ENCODE measurements around the gene SRCAP. TPM values are rescaled to one million over a fixed set of nuclear protein-coding genes. Genes with fewer than 3 reads are reported as not detected.

Gene SRCAP
- total and polyA plus RNA-seq, 2 of the 8 experiments (the other 6 are each of a cell fraction or from before 2014, with no cell fraction given): 5.5 to 54.3 TPM

- 88% methylated on average over 10 of the region's 10 CpGs; no CpG with 5 or more reads in 1 of the 2 experiments for WGBS, 2 experiments (ENCODE audit: extremely low coverage in 1 of 2, insufficient coverage in 1 of 2, insufficient read length in 1 of 2, insufficient replicate concordance in 2 of 2, low coverage in 1 of 2, low lambda C conversion rate in 2 of 2, missing lambda C conversion rate in 1 of 2)
- no peak overlapping the region for H4K91ac ChIP-seq (replicated peaks; ENCODE audit: insufficient read length, low read length)
- H3K79me1 ChIP-seq (ENCODE audit: low read depth, low read length): peaks cover 8% of the 10 kb centered on the region; the same call in 1 of the 2 replicates
- H3K36me3 ChIP-seq (ENCODE audit: control insufficient read depth in 2 of 4, insufficient read depth in 4 of 4, low read length in 3 of 4): peaks cover 27 to 58% (median 57%) of the 10 kb centered on the region in 4 experiments
- no peak overlapping the region for H3K4me2 ChIP-seq (ENCODE audit: insufficient read depth in 1 of 2, low read depth in 2 of 2, low read length in 2 of 2)
- peaks cover 0 to 27% of the 10 kb centered on the region in 2 experiments; a peak in 3 of 4 replicates for H3K79me2 ChIP-seq (ENCODE audit: control insufficient read depth in 1 of 2, insufficient read depth in 2 of 2, low read length in 2 of 2)
- FAIRE-seq: no peak
- peaks cover 0 to 4% (median 3%) of the 10 kb centered on the region in 4 experiments; a peak in 5 of 7 replicates for H3K4me1 ChIP-seq (replicated peaks in 1 of 4; ENCODE audit: control insufficient read depth in 3 of 4, insufficient read depth in 4 of 4, low read length in 3 of 4)
- no peak overlapping the region for H3K14ac ChIP-seq (ENCODE audit: insufficient read length)
- no peak overlapping the region for H3K9ac ChIP-seq (replicated peaks in 1 of 4; ENCODE audit: extremely low read depth in 1 of 4, low read depth in 3 of 4, low read length in 3 of 4)
- no peak for DNase-seq (ENCODE audit: low read depth in 1 of 2, low spot score in 2 of 2)
- peaks cover 3% of the 10 kb centered on the region for H3K23me2 ChIP-seq (ENCODE audit: low read depth, low read length)
- H2BK120ac ChIP-seq (replicated peaks; ENCODE audit: low read depth, low read length): no peak overlapping the region
- no peaks in the 10 kb centered on the region for H3K9me3 ChIP-seq (ENCODE audit: insufficient read depth in 2 of 2, low read depth in 1 of 2, low read length in 1 of 2)
- no peak overlapping the region for H2BK15ac ChIP-seq (ENCODE audit: low read length)
- H4K8ac ChIP-seq (ENCODE audit: extremely low read depth, insufficient read depth, low read length): peak overlapping the region; percentile 41; the same call in 1 of the 2 replicates
- no peak overlapping the region for H3K27ac ChIP-seq (ENCODE audit: low read depth, low read length)
- TF ChIP-seq EZH2 (IDR thresholded peaks at IDR 0.05; ENCODE audit: low read depth, low read length, severe bottlenecking) (no peak), CEBPB (IDR thresholded peaks at IDR 0.05; ENCODE audit: low read depth, low read length) (no peak), RFX5 (IDR thresholded peaks at IDR 0.05; ENCODE audit: borderline replicate concordance, low read depth, low read length) (no peak), YY1 (IDR thresholded peaks at IDR 0.05; ENCODE audit: low read depth, low read length) (no peak)
- POLR2A ChIA-PET (ENCODE audit: partially characterized antibody): interaction anchor here (0.6 to 12.1 kb wide), 5 partner anchors 9 to 806 kb away, joined by 3 to 80 read pairs (median 3); partner anchors contain the start of gene PHKG2
- H2BK5ac ChIP-seq (ENCODE audit: low read depth, low read length): no peak overlapping the region
- H2BK12ac ChIP-seq (ENCODE audit: low read depth, low read length): no peak overlapping the region
- no peak overlapping the region for H3K56ac ChIP-seq (replicated peaks; ENCODE audit: insufficient read length, low read depth, low read length)
- no peak overlapping the region for H4K5ac ChIP-seq (ENCODE audit: insufficient read length, low read depth, low read length)
- peaks cover 7 to 17% of the 10 kb centered on the region in 2 experiments for H4K20me1 ChIP-seq (replicated peaks in 1 of 2; ENCODE audit: control insufficient read depth in 1 of 2, insufficient read depth in 2 of 2, low read length in 2 of 2)
- H3K18ac ChIP-seq (ENCODE audit: extremely low read depth, low read length): no peak overlapping the region
- no peak overlapping the region for H3K4me3 ChIP-seq (ENCODE audit: extremely low read depth in 1 of 4, insufficient read depth in 2 of 4, low read depth in 3 of 4, low read length in 4 of 4)
- no peak overlapping the region for H2BK20ac ChIP-seq (ENCODE audit: low read length)
- no peak overlapping the region for H3K23ac ChIP-seq (ENCODE audit: insufficient read length)
- no peak overlapping the region for H3K4ac ChIP-seq (replicated peaks; ENCODE audit: insufficient read length, low read depth, low read length)
- no peaks in the 10 kb centered on the region for H3K27me3 ChIP-seq (replicated peaks in 1 of 4; ENCODE audit: control insufficient read depth in 3 of 4, extremely low read depth in 1 of 4, insufficient read depth in 3 of 4, low read length in 3 of 4)
- H2AFZ ChIP-seq (ENCODE audit: low read length): no peak overlapping the region
- CTCF ChIA-PET (ENCODE audit: partially characterized antibody): no interaction called here
- H2AK5ac ChIP-seq (ENCODE audit: low read depth, low read length): no peak overlapping the region
These were observed 5.0 kb downstream of the SRCAP start for GRCh38 chr16:30703971-30704370.

Data from H1 (cell line).